Endothelial cell of umbilical vein (primary cell): ENCODE data around the gene ATRNL1. TPM values are rescaled to one million over a fixed set of nuclear protein-coding genes. Genes with fewer than 3 reads are reported as not detected.

Source experiments
- BruUV-seq: library from RNA; stranded (reverse); fragments of 400-500 nt; replicated peaks from 2 replicates; lab custom pipeline; 2021; lab: Mats Ljungman, UMichigan
- CTCF ChIA-PET: fragments of 300-600, 350-600 bp; sonication (Branson Sonifier 250); formaldehyde crosslinking; loops from one replicate; lab custom pipeline; 2021; ENCODE audit warnings: antibody characterized with exemption, inconsistent platforms; lab: Charles Lee
- POLR2A ChIA-PET: fragments of 300-600, 350-600 bp; sonication (Branson Sonifier 250); formaldehyde crosslinking; loops from one replicate; lab custom pipeline; 2021; ENCODE audit warnings: antibody characterized with exemption, inconsistent platforms; lab: Charles Lee
- DNase-seq: peaks from one replicate; pipeline ENCODE4 v3.0.0-alpha.2; 2011; ENCODE audit warnings: low read depth, low spot score
- FAIRE-seq: peaks from 2 replicates; lab custom pipeline; 2011; peaks lifted over from hg19 to GRCh38; lab: Jason Lieb, UNC
- H2AFZ ChIP-seq: 2 replicates; pipeline ENCODE4 v1.6.0; 2012; ENCODE audit warnings: low read depth, low read length, control low read depth, inconsistent platforms
- H3K27ac ChIP-seq: 2 replicates; pipeline ENCODE4 v1.5.1; 2011; ENCODE audit warnings: low read depth, mild to moderate bottlenecking, control low read depth, low read length, moderate library complexity; ENCODE audit not compliant: insufficient read depth
- H3K27me3 ChIP-seq, 2 experiments: 2 replicates each; pipeline versions ENCODE4 v1.6.0 to v1.6.1; 2011; ENCODE audit warnings: low read length in 2 of 2, mixed read lengths in 1 of 2; ENCODE audit not compliant: control insufficient read depth in 2 of 2, insufficient read depth in 2 of 2
- H3K36me3 ChIP-seq, 2 experiments: 2 replicates in 1 of 2; 3 replicates in 1 of 2; pipeline ENCODE4 v1.5.1; 2011; ENCODE audit warnings: low read length in 2 of 2, mild to moderate bottlenecking in 1 of 2, moderate library complexity in 1 of 2; ENCODE audit not compliant: control insufficient read depth in 2 of 2, insufficient read depth in 2 of 2; ENCODE audit errors: extremely low read depth in 1 of 2
- H3K4me1 ChIP-seq: 3 replicates; pipeline ENCODE4 v1.5.1; 2011; ENCODE audit warnings: mild to moderate bottlenecking, low read length; ENCODE audit not compliant: control insufficient read depth, insufficient read depth; ENCODE audit errors: extremely low read depth
- H3K4me2 ChIP-seq: 2 replicates; pipeline ENCODE4 v1.6.1; 2011; ENCODE audit warnings: low read length, control low read depth, mixed read lengths; ENCODE audit not compliant: insufficient read depth
- H3K4me3 ChIP-seq, 3 experiments: fragments of 200-600 bp in 1 of 3; sonication (generic), shearing (Covaris generic) in 1 of 3; replicated peaks in 1 of 3; 2 replicates each; pipeline ENCODE4 v1.5.1; 2011 to 2016; ENCODE audit warnings: control low read depth in 3 of 3, low read length in 3 of 3, mild to moderate bottlenecking in 2 of 3, inconsistent platforms in 1 of 3, low read depth in 1 of 3, moderate library complexity in 1 of 3; ENCODE audit not compliant: insufficient read depth in 1 of 3
- H3K79me2 ChIP-seq: 2 replicates; pipeline ENCODE4 v1.6.0; 2012; ENCODE audit warnings: low read length, inconsistent platforms; ENCODE audit not compliant: control insufficient read depth, insufficient read depth
- H3K9ac ChIP-seq: replicated peaks from 2 replicates; pipeline ENCODE3; 2011; ENCODE audit warnings: low read length, control low read depth; ENCODE audit not compliant: insufficient read depth; ENCODE audit errors: extremely low read depth
- H3K9me1 ChIP-seq: replicated peaks from 3 replicates; pipeline ENCODE4 v1.6.0; 2011; ENCODE audit warnings: mild to moderate bottlenecking, low read length; ENCODE audit not compliant: control insufficient read depth, insufficient read depth; ENCODE audit errors: extremely low read depth
- H3K9me3 ChIP-seq: replicated peaks from 2 replicates; pipeline ENCODE4 v1.5.1; 2012; ENCODE audit warnings: low read length, inconsistent platforms; ENCODE audit not compliant: control insufficient read depth, insufficient read depth
- H4K20me1 ChIP-seq: replicated peaks from 2 replicates; pipeline ENCODE3; 2011; ENCODE audit warnings: mild to moderate bottlenecking, low read length; ENCODE audit not compliant: control insufficient read depth, insufficient read depth; ENCODE audit errors: extremely low read depth
- EZH2 ChIP-seq: IDR thresholded peaks from 2 replicates; pipeline ENCODE4 v1.6.1; 2012; ENCODE audit warnings: borderline replicate concordance, low read depth, mild to moderate bottlenecking, moderate library complexity, low read length, inconsistent platforms; ENCODE audit not compliant: severe bottlenecking
- FOS ChIP-seq: IDR thresholded peaks from 2 replicates; pipeline ENCODE4 v1.6.1; 2011; ENCODE audit warnings: mild to moderate bottlenecking, low read length, moderate library complexity, borderline replicate concordance; ENCODE audit not compliant: insufficient read depth
- GATA2 ChIP-seq: IDR thresholded peaks from 2 replicates; pipeline ENCODE4 v1.7.0; 2011; ENCODE audit warnings: low read depth, mild to moderate bottlenecking, moderate library complexity, mixed read lengths, low read length; ENCODE audit not compliant: insufficient read length, insufficient read depth
- JUN ChIP-seq: IDR thresholded peaks from 2 replicates; pipeline ENCODE4 v1.6.1; 2011; ENCODE audit warnings: borderline replicate concordance, low read depth; ENCODE audit not compliant: insufficient read length, insufficient read depth
- MYC ChIP-seq: IDR thresholded peaks from one replicate; pipeline ENCODE4 v1.6.1; 2011; ENCODE audit warnings: mild to moderate bottlenecking, low read depth, low read length
- POLR2A ChIP-seq: IDR thresholded peaks from 2 replicates; pipeline ENCODE4 v1.6.1; 2012; ENCODE audit warnings: low read depth, mild to moderate bottlenecking, control low read depth, low read length
- POLR2AphosphoS5 ChIP-seq: IDR thresholded peaks from 2 replicates; pipeline ENCODE4 v1.6.1; 2012; ENCODE audit warnings: low read depth, mild to moderate bottlenecking, control low read depth, low read length, moderate library complexity; ENCODE audit not compliant: insufficient read depth
- dilution Hi-C: fragments of 300-500 bp; cut with MboI; formaldehyde crosslinking; loops from one replicate; pipeline ENCODE4 v1.15.0; 2019; ENCODE audit warnings: low sequenced_read_pairs; ENCODE audit not compliant: extremely low pct_ligation_motif_present
- intact Hi-C: fragments of 100-400 bp; cut with micrococcal nuclease; formaldehyde crosslinking; loops from one replicate; pipeline ENCODE4 v1.10.0; 2022
- polyA plus RNA-seq, 4 experiments: library from polyadenylated mRNA; depleted of rRNA in 3 of 4; stranded (reverse) in 3 of 4; unstranded in 1 of 4; fragments of >200 nt; gene quantifications; 2 replicates each; pipeline versions ENCODE4 v1.2.1 to v1.2.3, GENCODE V29; 2011 to 2012; ENCODE audit warnings: missing spikeins in 1 of 4
- total RNA-seq: library from RNA; stranded (reverse); gene quantifications from 2 replicates; pipeline ENCODE4 v1.2.3, GENCODE V29; 2021
- TF ChIP-seq, protein P1 (sequence below): IDR thresholded peaks from 2 replicates; pipeline ENCODE4 v1.6.1; 2011; ENCODE audit not compliant: insufficient read depth, insufficient read length
- TF ChIP-seq, protein P2 (sequence below), 2 donors: IDR thresholded peaks; 1 replicate in 1 of 2; 2 replicates in 1 of 2; pipeline ENCODE4 v1.5.1; 2011; ENCODE audit warnings: low read length in 2 of 2, mild to moderate bottlenecking in 2 of 2, moderate library complexity in 2 of 2, control low read depth in 1 of 2, inconsistent platforms in 1 of 2, low read depth in 1 of 2; ENCODE audit not compliant: insufficient read depth in 1 of 2; ENCODE audit errors: extremely low read depth in 1 of 2

ATRNL1 gene
- total and polyA plus RNA-seq, 2 donors (not counting 3 experiments of a cell fraction or from before 2014, with no cell fraction given): not detected

DNA sequence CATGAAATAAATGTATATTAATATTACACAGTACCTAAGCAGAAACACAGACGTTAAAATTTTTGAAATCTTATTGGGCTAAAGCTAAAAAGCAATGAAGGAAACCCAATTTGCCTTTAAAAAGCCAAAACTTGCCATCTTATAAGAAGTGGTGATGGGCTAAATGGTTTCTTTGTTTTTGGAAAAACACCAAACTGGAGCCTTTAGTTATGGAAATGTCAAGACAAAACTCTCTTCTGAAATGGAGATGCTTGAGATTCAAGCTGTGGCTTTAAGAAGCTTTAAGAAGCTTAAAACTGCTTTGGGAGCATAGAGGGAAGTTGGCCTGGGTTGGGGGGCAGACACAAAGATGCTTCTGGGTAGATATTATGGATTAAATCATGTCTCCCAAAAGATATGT lies 902.9 kb downstream of the ATRNL1 start:
- no peaks in the 10 kb centered on the region for H3K9me1 ChIP-seq

More for the DNA sequence above, 902.9 kb downstream of the ATRNL1 start:
- Histone ChIP-seq H4K20me1 (no peaks in the 10 kb centered on the region), H3K9me3 (no peaks in the 10 kb centered on the region), H2AFZ (no peak overlapping the region), H3K27ac (no peak overlapping the region), H3K79me2 (no peaks in the 10 kb centered on the region), H3K4me3 (no peak overlapping the region), H3K4me2 (no peak overlapping the region), H3K36me3 (no peaks in the 10 kb centered on the region), H3K27me3 (no peaks in the 10 kb centered on the region), H3K4me1 (no peaks in the 10 kb centered on the region), H3K9ac (no peak overlapping the region)
- TF ChIP-seq MYC: no peak
- TF ChIP-seq POLR2A: no peak
- TF ChIP-seq POLR2AphosphoS5: no peak
- TF ChIP-seq GATA2: no peak
- TF ChIP-seq JUN: no peak
- no peak for TF ChIP-seq FOS
- TF ChIP-seq, protein P1, sequence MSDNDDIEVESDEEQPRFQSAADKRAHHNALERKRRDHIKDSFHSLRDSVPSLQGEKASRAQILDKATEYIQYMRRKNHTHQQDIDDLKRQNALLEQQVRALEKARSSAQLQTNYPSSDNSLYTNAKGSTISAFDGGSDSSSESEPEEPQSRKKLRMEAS: no peak
- TF ChIP-seq, protein P2, sequence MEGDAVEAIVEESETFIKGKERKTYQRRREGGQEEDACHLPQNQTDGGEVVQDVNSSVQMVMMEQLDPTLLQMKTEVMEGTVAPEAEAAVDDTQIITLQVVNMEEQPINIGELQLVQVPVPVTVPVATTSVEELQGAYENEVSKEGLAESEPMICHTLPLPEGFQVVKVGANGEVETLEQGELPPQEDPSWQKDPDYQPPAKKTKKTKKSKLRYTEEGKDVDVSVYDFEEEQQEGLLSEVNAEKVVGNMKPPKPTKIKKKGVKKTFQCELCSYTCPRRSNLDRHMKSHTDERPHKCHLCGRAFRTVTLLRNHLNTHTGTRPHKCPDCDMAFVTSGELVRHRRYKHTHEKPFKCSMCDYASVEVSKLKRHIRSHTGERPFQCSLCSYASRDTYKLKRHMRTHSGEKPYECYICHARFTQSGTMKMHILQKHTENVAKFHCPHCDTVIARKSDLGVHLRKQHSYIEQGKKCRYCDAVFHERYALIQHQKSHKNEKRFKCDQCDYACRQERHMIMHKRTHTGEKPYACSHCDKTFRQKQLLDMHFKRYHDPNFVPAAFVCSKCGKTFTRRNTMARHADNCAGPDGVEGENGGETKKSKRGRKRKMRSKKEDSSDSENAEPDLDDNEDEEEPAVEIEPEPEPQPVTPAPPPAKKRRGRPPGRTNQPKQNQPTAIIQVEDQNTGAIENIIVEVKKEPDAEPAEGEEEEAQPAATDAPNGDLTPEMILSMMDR (IDR thresholded peaks at IDR 0.05; ENCODE audit: extremely low read depth in 1 of 2, insufficient read depth in 1 of 2, low read depth in 1 of 2, low read length in 2 of 2): no peak
- TF ChIP-seq EZH2: no peak
- dilution Hi-C loops: no loop called here
- BruUV-seq: no TSS peak
- POLR2A ChIA-PET: no interaction called here
- no peak for FAIRE-seq
- CTCF ChIA-PET: no interaction called here
- intact Hi-C loops: no loop called here
- DNase-seq: no peak
